ENCODE data around the gene SLC35F5. TPM values are rescaled to one million over a fixed set of nuclear protein-coding genes. Genes with fewer than 3 reads are reported as not detected.
A peak's percentile ranks its signal among the peaks of the same experiment; 100 is the strongest.
"Not testable (repeated sequence)": the region's sequence is repeated elsewhere in the genome, so short reads cannot be mapped to it uniquely, and the experiment has no call there.

The SLC35F5 gene
- total RNA-seq, 2 donors from 2014 or later: 29.1 to 29.8 TPM

- no peak overlapping the region for H3K4me3 Mint-ChIP-seq
- ATAC-seq (replicated peaks in 1 of 2) (no peak), DNase-seq (no peak)
- H3K36me3 Mint-ChIP-seq (ENCODE audit: insufficient read depth in 2 of 2): peaks cover 7 to 10% of the 10 kb centered on the region in 2 donors
- H3K9me3 Mint-ChIP-seq: no peaks in the 10 kb centered on the region
- peaks cover 8% of the 10 kb centered on the region for H3K4me1 Mint-ChIP-seq (ENCODE audit: low read depth)
- H3K27ac Mint-ChIP-seq: no peak overlapping the region
- no peaks in the 10 kb centered on the region for H3K27me3 Mint-ChIP-seq (ENCODE audit: low read depth)
Measured at GRCh38 chr2:113739849-113740248, 16.6 kb downstream of the SLC35F5 start.

GRCh38 chr2:113734185-113734584 is 22.3 kb downstream of the SLC35F5 start:
- peak in 1 of 2 donors; percentile 42 for ATAC-seq (replicated peaks in 1 of 2)
- Mint-ChIP-seq H3K4me3 (no peak overlapping the region), H3K9me3 (no peaks in the 10 kb centered on the region), H3K27ac (peak overlapping the region; percentile 64), H3K36me3 (ENCODE audit: insufficient read depth in 2 of 2) (peaks cover 6 to 10% of the 10 kb centered on the region in 2 donors), H3K27me3 (ENCODE audit: low read depth) (no peaks in the 10 kb centered on the region), H3K4me1 (ENCODE audit: low read depth) (peaks cover 10% of the 10 kb centered on the region)
- DNase-seq: no peak

DNA sequence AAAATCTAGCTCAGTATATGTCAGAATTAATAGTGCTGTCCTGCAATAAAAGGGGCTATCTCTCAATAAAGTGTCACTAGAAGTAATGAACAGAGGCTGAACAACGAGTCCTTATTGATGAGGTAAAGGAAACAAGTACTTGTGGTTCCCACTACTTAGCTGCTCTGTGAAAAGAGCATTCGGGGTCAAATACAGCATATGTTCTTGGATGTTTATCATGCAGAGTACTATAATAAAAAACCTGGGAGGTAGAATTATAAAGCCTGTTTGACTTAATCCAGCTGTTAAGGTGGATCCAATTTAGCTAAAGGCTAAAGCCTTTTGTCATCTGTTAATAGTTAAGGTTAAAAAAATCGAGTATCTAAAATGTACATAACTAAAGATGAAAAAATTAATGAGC is 32.4 kb downstream of the SLC35F5 start:
- peaks cover 0 to 23% of the 10 kb centered on the region in 2 donors for H3K36me3 Mint-ChIP-seq (ENCODE audit: insufficient read depth in 2 of 2)
- peaks cover 6% of the 10 kb centered on the region for H3K4me1 Mint-ChIP-seq (ENCODE audit: low read depth)
- ATAC-seq (replicated peaks in 1 of 2) (no peak), DNase-seq (no peak)
- H3K27me3 Mint-ChIP-seq (ENCODE audit: low read depth): no peaks in the 10 kb centered on the region
- no peak overlapping the region for H3K4me3 Mint-ChIP-seq
- H3K27ac Mint-ChIP-seq: no peak overlapping the region
- H3K9me3 Mint-ChIP-seq: no peaks in the 10 kb centered on the region

DNA sequence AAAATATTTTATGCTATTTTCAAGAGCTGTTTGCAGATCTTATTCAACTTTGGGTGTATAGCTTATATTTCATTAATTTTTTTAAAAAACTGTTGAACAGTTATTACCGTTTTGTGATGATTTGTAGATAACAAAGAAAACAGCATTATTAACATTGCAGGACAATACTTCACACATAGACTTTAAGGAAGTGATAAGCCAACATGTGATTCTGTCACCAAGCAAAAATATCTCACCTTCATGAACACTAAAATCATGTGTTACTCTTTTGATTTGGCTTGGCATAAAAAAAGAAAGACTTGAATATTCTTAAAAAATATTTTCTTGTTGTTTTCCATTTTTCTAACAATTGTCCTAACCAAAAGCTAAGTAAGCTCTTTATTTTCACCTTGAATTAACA is 33.0 kb downstream of the SLC35F5 start:
- no peak overlapping the region for H3K4me3 Mint-ChIP-seq
- peaks cover 0 to 23% of the 10 kb centered on the region in 2 donors for H3K36me3 Mint-ChIP-seq (ENCODE audit: insufficient read depth in 2 of 2)
- no peak for ATAC-seq (replicated peaks in 1 of 2)
- H3K27me3 Mint-ChIP-seq (ENCODE audit: low read depth): no peaks in the 10 kb centered on the region
- no peak overlapping the region for H3K27ac Mint-ChIP-seq
- H3K4me1 Mint-ChIP-seq (ENCODE audit: low read depth): peaks cover 6% of the 10 kb centered on the region
- H3K9me3 Mint-ChIP-seq: no peaks in the 10 kb centered on the region
- DNase-seq: no peak

DNA sequence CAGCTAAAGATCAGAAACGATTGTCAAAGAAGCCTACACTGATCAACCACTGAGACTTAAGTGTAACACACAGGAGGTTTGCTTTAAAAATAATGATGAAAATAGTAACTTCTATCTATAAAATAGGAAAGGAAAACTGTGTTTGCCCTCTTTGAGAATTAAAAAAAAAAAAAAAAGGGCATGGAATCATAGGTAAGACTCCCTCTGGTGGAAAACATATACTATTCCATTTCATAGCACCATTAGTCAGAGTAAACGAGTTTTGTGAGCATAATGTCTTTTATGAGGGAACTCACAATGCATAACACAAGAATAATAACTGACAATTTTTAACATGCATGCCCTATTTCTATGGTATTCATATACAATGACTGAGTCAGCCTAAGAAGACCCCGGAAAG is 36.3 kb downstream of the SLC35F5 start:
- Mint-ChIP-seq H3K27me3 (ENCODE audit: low read depth) (no peaks in the 10 kb centered on the region), H3K4me3 (no peak overlapping the region), H3K9me3 (no peaks in the 10 kb centered on the region), H3K27ac (no peak overlapping the region), H3K4me1 (ENCODE audit: low read depth) (no peaks in the 10 kb centered on the region), H3K36me3 (ENCODE audit: insufficient read depth in 2 of 2) (peaks cover 3 to 20% of the 10 kb centered on the region in 2 donors)
- ATAC-seq (replicated peaks in 1 of 2) (no peak), DNase-seq (no peak)

- H3K36me3 Mint-ChIP-seq (ENCODE audit: insufficient read depth in 2 of 2): peaks cover 3 to 15% of the 10 kb centered on the region in 2 donors
- no peak overlapping the region for H3K27ac Mint-ChIP-seq
- no peak for DNase-seq
- no peaks in the 10 kb centered on the region for H3K4me1 Mint-ChIP-seq (ENCODE audit: low read depth)
- no peak overlapping the region for H3K4me3 Mint-ChIP-seq
- no peak for ATAC-seq (replicated peaks in 1 of 2)
- no peaks in the 10 kb centered on the region for H3K27me3 Mint-ChIP-seq (ENCODE audit: low read depth)
- no peaks in the 10 kb centered on the region for H3K9me3 Mint-ChIP-seq
Measured at GRCh38 chr2:113716291-113716690, 40.2 kb downstream of the SLC35F5 start.

DNA sequence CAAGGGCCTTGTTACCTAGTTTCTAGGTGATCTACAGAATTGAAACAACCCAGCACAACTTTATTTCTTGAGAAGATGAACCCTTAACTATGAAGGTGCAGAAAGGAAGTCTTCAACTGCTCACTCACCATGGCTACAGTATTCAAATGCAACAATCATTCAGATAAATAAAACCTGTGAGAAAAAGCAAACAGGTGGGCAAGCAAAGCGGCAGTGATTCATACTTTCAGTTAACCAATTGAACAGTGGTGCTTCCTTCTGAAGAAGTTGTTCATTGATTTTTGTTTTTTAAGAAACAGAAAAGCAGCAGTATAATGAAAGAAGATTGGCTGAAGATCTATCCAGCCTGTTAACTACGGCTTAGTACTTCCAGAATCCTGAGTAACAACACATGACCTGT is 43.5 kb downstream of the SLC35F5 start:
- Mint-ChIP-seq H3K36me3 (ENCODE audit: insufficient read depth in 2 of 2) (peaks cover 3 to 5% of the 10 kb centered on the region in 2 donors), H3K27me3 (ENCODE audit: low read depth) (no peaks in the 10 kb centered on the region), H3K9me3 (no peaks in the 10 kb centered on the region), H3K4me3 (no peak overlapping the region), H3K4me1 (ENCODE audit: low read depth) (no peaks in the 10 kb centered on the region), H3K27ac (no peak overlapping the region)
- DNase-seq (no peak), ATAC-seq (replicated peaks in 1 of 2) (no peak)

DNA sequence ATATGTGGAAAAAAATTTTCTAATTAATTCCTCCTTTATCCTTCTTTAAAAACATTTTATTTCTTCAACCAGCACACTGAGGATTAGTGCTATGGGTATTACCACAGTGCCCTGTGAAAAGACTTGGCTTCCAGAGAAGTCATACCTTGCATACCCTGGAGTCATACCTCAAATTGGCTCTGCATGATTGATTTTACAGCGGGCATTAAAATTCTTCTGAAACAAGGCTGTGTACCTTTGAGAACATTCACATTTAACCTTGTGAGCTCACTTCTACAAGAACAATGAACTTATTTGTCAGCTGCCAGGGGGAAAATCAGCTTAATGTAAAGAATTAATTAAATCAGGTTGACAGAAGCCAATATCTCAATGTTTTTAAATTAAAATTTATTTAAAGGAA is 44.6 kb downstream of the SLC35F5 start:
- Mint-ChIP-seq H3K9me3 (no peaks in the 10 kb centered on the region), H3K4me1 (ENCODE audit: low read depth) (no peaks in the 10 kb centered on the region), H3K4me3 (no peak overlapping the region), H3K27ac (no peak overlapping the region), H3K36me3 (ENCODE audit: insufficient read depth in 2 of 2) (peaks cover 3 to 5% of the 10 kb centered on the region in 2 donors), H3K27me3 (ENCODE audit: low read depth) (no peaks in the 10 kb centered on the region)
- DNase-seq (no peak), ATAC-seq (replicated peaks in 1 of 2) (no peak)

DNA sequence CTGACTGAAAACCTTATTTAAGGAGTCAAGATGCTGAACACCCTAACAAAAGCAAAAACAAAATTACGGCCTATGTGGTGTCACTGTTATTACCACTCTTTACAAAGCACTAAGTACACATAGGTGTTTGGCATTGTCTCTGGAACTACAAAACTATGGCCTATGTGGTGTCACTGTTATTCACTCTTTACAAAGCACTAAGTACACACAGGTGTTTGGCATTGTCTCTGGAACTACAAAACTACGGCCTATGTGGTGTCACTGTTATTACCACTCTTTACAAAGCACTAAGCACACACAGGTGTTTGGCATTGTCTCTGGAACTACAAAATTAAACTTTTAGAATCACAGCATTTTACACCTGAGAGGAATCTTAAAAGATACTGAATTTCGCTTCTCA is 47.4 kb downstream of the SLC35F5 start:
- no peak overlapping the region for H3K27ac Mint-ChIP-seq
- no peak overlapping the region for H3K4me3 Mint-ChIP-seq
- no peaks in the 10 kb centered on the region for H3K27me3 Mint-ChIP-seq (ENCODE audit: low read depth)
- ATAC-seq (replicated peaks in 1 of 2) (no peak), DNase-seq (no peak)
- peaks cover 0 to 1% of the 10 kb centered on the region in 2 donors for H3K36me3 Mint-ChIP-seq (ENCODE audit: insufficient read depth in 2 of 2)
- H3K9me3 Mint-ChIP-seq: no peaks in the 10 kb centered on the region
- no peaks in the 10 kb centered on the region for H3K4me1 Mint-ChIP-seq (ENCODE audit: low read depth)

- Mint-ChIP-seq H3K9me3 (no peaks in the 10 kb centered on the region), H3K36me3 (ENCODE audit: insufficient read depth in 2 of 2) (no peaks in the 10 kb centered on the region), H3K4me3 (no peak overlapping the region), H3K27ac (no peak overlapping the region), H3K27me3 (ENCODE audit: low read depth) (no peaks in the 10 kb centered on the region), H3K4me1 (ENCODE audit: low read depth) (no peaks in the 10 kb centered on the region)
- DNase-seq (no peak), ATAC-seq (replicated peaks in 1 of 2) (no peak)
Measured at GRCh38 chr2:113707106-113707505, 49.3 kb downstream of the SLC35F5 start.

DNA sequence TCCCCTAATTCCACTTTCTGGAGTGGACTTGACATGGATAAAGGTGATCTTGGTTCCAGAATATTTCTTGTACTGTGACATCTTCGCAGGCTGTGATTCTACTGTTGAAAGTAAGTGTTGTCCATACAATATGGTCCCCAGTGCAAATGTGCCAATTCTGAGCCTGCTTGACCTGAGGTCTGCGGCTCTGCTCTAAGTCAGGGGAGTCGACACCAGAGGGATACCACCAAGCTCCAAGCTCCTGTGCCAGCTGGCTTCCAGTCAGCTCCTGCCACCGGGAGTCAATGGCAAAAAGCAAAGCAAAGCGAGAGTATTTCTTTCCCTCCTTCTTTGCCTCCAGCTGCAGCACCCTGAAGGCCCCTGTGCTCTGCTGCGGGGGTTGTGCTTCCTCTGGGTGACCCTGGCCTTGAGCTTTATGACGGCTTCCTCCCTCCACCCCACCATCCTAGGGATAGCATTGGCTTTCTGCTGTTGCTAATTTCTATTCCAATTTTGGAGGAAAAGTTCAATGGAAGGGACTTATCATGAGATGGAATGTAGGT is 50.4 kb downstream of the SLC35F5 start:
- no peaks in the 10 kb centered on the region for H3K9me3 Mint-ChIP-seq
- H3K27me3 Mint-ChIP-seq (ENCODE audit: low read depth): no peaks in the 10 kb centered on the region
- ATAC-seq (replicated peaks in 1 of 2) (no peak), DNase-seq (no peak)
- H3K4me1 Mint-ChIP-seq (ENCODE audit: low read depth): no peaks in the 10 kb centered on the region
- H3K27ac Mint-ChIP-seq: no peak overlapping the region
- no peak overlapping the region for H3K4me3 Mint-ChIP-seq
- H3K36me3 Mint-ChIP-seq (ENCODE audit: insufficient read depth in 2 of 2): no peaks in the 10 kb centered on the region

GRCh38 chr2:113704300-113704993 is 52.0 kb downstream of the SLC35F5 start:
- H3K4me3 Mint-ChIP-seq; H3K27me3 Mint-ChIP-seq (ENCODE audit: low read depth); H3K9me3 Mint-ChIP-seq; ATAC-seq (replicated peaks in 1 of 2); DNase-seq; H3K27ac Mint-ChIP-seq; H3K36me3 Mint-ChIP-seq (ENCODE audit: insufficient read depth in 2 of 2): not testable (repeated sequence)
- peaks cover 15% of the 10 kb centered on the region for H3K4me1 Mint-ChIP-seq (ENCODE audit: low read depth)

- DNase-seq: no peak
- Mint-ChIP-seq H3K27ac (peak overlapping the region; percentile 18), H3K4me3 (no peak overlapping the region), H3K27me3 (ENCODE audit: low read depth) (no peaks in the 10 kb centered on the region), H3K36me3 (ENCODE audit: insufficient read depth in 2 of 2) (no peaks in the 10 kb centered on the region), H3K4me1 (ENCODE audit: low read depth) (peaks cover 23% of the 10 kb centered on the region), H3K9me3 (no peaks in the 10 kb centered on the region)
- no peak for ATAC-seq (replicated peaks in 1 of 2)
Measured at GRCh38 chr2:113703386-113704299, 52.8 kb downstream of the SLC35F5 start.

Data from activated T-cell treated with anti-CD3 and anti-CD28 coated beads, Interleukin-2, amount 50 U/mL, for 72 hours (primary cell).